HG03175 (cell line): ENCODE results near the gene SKAP1.
A peak's percentile ranks its signal among the peaks of the same experiment; 100 is the strongest.

Experiments
- ATAC-seq: cut with Tn5 transposase; IDR thresholded peaks from one replicate; pipeline ENCODE4 v1.9.1; 2021; ENCODE audit warnings: mild to moderate bottlenecking, moderate library complexity; ENCODE audit not compliant: unreplicated experiment

SKAP1 gene

GRCh38 chr17:48429638-48430586 is at the start of gene SKAP1:
Gene SKAP1 (minus strand): TSS chr17:48430214.
- ATAC-seq, result no peak

DNA sequence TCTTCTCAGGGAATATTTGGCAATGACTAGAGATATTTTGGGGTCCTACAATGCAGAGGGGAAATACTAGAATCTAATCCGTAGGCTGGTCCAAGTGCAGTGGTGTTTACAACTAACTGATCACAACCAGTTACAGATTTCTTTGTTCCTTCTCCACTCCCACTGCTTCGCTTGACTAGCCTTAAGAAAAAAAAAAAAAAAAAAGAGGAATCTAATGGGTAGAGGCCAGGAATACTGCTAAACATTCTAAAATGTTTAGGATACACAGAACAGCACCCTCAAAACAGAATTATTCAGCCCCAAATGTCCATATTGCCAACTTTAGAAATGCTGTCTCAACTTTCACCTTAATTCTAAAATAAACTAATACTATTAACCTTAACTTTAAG is 49.0 kb upstream of the SKAP1 start:
- no peak for ATAC-seq

DNA sequence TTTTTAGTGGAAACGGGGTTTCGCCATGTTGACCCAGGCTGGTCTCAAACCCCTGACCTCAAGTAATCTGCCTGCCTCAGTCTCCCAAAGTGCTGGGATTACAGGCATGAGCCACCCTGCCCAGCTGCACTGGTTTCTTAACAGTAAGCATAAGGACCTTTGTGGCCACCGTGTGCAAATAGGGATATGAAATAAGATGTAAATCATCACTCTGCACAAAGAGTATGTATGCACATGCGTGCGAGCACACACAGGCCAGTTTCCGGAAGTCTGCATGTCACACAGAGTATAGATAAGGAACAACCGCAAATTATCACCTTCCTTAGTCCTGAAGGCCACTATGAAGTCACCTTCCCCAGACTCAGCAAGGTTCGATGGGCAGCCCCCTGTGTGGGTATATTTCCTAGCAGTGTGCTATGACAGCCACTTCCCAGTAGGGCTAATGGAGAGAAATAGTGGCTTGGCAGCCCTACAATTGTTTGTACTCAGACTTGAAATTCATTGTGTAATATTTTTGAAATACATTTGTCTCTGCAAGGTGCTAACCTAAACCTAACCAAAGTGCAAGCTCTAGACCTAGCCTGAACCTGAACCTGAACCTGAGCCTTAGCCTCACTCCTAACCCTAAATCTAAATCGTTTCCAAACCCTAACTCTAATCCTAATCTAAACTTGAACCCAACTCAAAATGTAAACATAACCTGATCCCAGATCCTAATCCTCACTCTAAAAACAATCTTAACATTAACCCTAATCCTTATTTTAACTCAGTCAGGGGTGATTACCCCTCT is 48.4 kb upstream of the SKAP1 start:
- ATAC-seq, result peak; percentile 86

DNA sequence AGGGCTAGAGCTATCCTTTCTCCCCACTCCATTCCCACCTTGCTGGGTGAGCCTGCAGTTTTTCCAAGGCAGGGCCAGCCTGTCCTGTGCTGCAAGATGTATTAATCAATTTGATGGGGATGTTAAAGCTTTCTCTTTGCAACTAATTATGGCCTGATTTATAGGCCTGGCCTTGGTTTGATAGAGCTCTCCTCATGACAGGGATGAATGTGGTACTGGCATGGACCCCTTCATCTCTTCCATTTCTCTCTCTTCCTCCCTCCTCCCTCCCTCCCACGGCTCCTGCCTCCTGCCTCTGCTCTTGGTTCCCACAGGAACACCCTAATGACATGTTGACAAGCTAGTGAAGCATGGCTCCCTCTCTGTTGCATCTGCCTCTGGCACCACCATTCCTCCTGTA is 47.2 kb upstream of the SKAP1 start:
- ATAC-seq, result no peak

DNA sequence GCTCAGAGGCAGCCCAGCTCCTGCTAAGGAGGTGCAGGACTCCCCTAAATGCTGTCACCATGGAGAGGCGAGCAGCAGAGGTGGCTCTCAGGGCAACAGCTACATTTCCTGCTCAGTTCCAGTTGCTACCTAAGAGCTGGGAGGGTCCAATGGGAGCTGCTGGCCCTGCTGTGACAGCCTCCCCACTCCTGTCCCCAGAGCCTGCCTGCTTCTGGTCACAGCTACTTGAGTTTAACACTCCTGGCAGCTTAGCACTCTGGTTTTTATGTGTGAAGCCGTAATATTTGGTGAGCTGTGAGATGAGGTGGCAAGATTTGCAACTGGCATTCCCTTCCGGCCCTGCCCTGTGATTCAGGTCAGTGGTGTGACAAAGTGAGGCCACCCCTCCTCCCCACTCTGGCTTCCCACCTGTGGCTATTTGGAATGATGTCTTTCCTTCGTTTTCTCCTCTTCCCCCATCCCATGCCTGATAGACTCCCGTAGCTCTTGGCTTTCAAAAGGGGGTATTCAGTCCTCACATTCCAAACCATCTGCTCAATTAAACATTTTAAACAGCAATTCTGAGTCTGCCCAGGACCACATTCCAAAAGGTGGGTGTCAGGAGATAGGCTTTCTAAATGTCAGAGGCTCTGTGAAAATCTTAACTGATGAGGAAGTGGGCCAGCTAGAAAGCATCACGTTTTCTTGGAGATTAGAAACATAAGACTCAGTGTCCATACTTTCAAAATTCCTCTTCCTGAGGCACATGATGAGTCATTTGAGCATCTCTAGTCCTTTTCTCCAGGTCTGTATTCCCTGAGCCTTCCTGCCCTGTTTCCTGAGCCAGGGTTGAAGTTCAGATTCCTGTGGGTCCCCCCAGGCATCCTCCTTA is 42.6 kb upstream of the SKAP1 start:
- peak; percentile 74 for ATAC-seq

DNA sequence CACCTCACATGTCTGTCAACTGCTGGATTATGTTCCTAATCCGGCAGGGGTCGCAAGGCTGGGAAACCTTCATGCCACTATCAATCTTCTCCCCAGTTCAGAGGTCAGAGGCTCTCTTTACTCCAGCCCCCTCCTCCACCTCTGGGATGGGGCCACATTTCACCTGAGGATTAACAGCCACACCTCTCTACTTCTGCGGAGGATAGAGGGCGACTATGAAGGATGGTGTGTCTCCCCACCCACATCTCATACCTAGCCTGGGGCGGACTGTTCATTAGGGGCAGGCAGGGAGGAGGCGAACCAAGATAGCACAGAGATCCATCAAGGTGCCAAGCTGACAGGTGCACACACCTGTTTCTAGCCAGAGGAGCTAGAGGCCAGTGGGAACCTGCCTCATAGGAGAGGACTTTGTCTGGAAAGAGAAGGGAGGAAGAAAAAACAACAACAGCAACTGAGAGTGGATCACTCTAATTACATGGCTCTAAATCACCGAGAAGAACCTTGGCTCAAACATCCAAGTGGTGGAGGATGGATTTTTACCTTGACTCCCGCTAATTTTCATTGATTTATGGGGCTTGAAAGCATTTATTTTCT is 41.9 kb upstream of the SKAP1 start:
- ATAC-seq, result no peak

DNA sequence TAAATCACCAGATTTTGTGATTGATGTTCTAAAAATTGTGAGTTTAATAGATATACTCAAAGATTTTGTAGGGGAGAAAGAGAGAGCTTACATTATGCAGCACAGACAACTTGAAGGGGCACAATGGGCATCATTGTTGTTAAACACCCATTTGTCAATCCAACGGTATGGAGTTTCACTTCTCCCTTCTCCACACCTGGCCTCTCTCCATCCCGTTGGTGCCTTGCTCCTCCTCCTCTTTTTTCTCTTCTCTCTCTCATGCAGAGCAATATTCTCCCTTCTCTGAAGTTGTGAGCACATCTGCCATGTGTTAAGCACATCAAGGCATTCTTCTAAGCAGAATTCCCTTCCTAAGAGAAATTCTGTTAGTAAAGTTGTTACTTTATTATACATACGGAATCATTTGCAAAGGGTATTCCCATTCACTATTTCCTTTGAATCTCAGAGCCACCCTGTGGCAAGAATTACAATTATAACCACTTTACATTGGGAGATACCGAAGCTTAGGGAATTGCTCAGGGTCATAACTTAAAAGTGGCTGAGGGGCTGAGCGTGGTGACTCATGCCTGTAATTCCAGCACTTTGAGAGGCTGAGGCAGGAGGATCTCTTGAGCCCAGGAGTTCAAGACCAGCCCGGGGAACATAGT is 40.5 kb upstream of the SKAP1 start:
- no peak for ATAC-seq

- no peak for ATAC-seq
Measured at GRCh38 chr17:48469227-48469626, 39.2 kb upstream of the SKAP1 start.

GRCh38 chr17:48468299-48468698 is 38.3 kb upstream of the SKAP1 start:
- no peak for ATAC-seq

- no peak for ATAC-seq
Measured at GRCh38 chr17:48465884-48466283, 35.9 kb upstream of the SKAP1 start.

DNA sequence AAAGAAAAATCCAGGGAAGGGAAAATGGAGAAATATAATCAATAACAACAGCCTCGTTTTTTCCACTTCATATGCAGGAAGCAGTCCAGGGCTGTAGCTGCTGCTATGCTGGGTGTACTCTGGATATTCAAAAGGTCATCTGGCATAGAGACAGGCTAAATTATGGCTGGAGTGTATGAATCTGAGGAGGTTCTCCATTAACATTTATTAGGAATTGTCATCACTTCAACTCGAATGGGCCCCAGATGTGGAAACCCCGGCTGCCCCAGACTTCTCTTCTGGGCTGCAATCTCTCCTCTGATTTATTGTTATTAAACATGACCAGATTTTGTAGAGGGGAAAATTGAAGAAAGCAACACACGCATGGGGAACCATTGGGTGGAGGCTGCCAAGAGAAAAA is 33.5 kb upstream of the SKAP1 start:
- no peak for ATAC-seq

GRCh38 chr17:48462946-48463345 is 32.9 kb upstream of the SKAP1 start:
- ATAC-seq, result no peak

GRCh38 chr17:48460052-48460451 is 30.0 kb upstream of the SKAP1 start:
- no peak for ATAC-seq

GRCh38 chr17:48459070-48459844 is 29.2 kb upstream of the SKAP1 start:
- ATAC-seq, result no peak

DNA sequence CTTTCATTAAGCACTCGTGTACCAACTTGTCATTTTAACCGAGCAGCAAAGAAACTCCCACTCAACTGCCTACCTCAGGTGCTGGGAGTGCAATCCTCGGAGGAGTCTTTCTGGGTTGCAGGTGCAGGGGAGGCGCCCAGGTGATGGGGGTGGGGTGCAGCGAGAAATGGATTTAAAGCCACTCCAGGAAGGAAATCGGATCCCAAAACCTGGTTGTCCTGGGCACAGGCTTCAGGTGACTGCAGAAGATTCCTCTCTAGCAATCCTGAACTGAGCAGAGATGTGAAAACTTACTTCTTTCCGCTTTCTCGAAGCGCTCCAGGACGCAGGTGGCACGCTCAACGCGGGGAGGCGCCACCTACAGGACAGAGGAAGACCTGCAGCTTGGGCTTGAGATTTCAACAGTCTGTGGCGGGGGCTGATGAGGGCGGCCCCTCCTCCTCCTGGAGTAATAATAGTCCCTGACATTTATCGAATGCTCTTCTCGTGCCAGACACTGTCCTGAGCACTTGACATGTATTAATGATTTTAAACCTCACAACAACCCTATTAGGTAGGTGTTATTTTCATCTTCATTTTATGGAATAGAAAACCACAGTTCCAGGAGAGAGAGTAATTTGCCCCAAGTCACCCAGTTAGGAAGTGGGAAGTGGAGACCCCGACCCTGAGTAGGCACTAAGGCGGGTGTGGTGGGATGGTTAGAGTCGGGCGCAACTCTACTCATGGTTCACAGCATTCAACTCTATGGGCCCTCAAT is 27.2 kb upstream of the SKAP1 start:
- ATAC-seq, result no peak

- ATAC-seq, result no peak
Measured at GRCh38 chr17:48456589-48456988, 26.6 kb upstream of the SKAP1 start.

DNA sequence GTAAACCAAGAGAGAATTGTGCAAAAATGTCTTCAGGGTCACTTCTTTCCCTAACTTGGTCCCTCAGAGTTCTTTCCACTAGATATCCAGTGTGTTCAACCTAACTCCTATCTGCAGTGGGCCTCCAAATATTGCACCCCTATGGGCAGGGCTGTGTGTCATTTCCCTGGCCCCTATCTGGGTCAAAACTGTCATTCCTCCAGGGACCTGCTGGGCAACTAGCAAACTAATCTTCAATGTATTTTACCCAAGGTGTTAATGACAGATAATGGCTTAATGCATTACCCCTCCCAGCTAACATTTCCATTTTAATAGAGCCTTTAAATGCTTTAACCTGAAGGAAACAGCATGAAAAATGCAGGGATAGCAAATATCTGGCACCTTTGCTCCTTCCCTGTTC is 25.8 kb upstream of the SKAP1 start:
- ATAC-seq, result no peak

GRCh38 chr17:48453447-48453846 is 23.4 kb upstream of the SKAP1 start:
- ATAC-seq, result no peak

- no peak for ATAC-seq
Measured at GRCh38 chr17:48451489-48451888, 21.5 kb upstream of the SKAP1 start.
